Fibroblast of pulmonary artery (primary cell): ENCODE results near the gene IL10.

ENCODE experiments used
- DNase-seq: peaks from one replicate; pipeline ENCODE4 v3.0.0-alpha.2; 2010; ENCODE audit warnings: low read depth
- H3K4me3 ChIP-seq: replicated peaks from 2 replicates; pipeline ENCODE4 v1.5.1; 2011; ENCODE audit warnings: low read depth, mild to moderate bottlenecking, control low read depth, low read length, moderate library complexity
- TF ChIP-seq, protein P1 (sequence below): IDR thresholded peaks from 2 replicates; pipeline ENCODE4 v1.5.1; 2011; ENCODE audit warnings: mild to moderate bottlenecking, control low read depth, low read length, inconsistent platforms; ENCODE audit errors: missing control alignments

The IL10 gene

DNA sequence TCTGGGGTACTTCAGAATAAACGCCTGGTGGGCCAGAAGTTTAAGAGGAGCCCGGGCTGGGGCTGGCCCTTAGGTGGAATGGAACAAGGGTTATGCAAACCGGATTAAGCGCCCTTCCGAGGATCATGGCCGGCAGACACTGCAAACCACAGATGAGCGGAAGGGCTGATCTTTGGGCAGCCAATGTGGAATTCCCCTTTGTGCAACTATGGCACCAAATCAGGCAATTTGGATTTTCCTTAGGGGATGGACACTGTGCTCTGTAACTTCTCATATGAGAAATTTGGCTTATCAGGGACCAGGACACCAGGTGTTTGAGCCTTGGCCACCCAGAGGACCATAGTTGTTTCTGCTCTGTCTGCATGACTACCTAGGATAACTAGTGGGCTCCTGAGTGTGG, 5.7 kb upstream of the IL10 start:
- no peak for DNase-seq
- H3K4me3 ChIP-seq, result no peak overlapping the region
- TF ChIP-seq, protein P1, sequence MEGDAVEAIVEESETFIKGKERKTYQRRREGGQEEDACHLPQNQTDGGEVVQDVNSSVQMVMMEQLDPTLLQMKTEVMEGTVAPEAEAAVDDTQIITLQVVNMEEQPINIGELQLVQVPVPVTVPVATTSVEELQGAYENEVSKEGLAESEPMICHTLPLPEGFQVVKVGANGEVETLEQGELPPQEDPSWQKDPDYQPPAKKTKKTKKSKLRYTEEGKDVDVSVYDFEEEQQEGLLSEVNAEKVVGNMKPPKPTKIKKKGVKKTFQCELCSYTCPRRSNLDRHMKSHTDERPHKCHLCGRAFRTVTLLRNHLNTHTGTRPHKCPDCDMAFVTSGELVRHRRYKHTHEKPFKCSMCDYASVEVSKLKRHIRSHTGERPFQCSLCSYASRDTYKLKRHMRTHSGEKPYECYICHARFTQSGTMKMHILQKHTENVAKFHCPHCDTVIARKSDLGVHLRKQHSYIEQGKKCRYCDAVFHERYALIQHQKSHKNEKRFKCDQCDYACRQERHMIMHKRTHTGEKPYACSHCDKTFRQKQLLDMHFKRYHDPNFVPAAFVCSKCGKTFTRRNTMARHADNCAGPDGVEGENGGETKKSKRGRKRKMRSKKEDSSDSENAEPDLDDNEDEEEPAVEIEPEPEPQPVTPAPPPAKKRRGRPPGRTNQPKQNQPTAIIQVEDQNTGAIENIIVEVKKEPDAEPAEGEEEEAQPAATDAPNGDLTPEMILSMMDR, result no peak

- DNase-seq, result peak; percentile 21
- TF ChIP-seq, protein P1, result no peak
- no peak overlapping the region for H3K4me3 ChIP-seq
These were observed 3.9 kb upstream of the IL10 start for GRCh38 chr1:206776229-206776628.

- H3K4me3 ChIP-seq, result no peak overlapping the region
- DNase-seq, result no peak
- TF ChIP-seq, protein P1, result no peak
These were observed 1.8 kb upstream of the IL10 start for GRCh38 chr1:206774093-206774492.

DNA sequence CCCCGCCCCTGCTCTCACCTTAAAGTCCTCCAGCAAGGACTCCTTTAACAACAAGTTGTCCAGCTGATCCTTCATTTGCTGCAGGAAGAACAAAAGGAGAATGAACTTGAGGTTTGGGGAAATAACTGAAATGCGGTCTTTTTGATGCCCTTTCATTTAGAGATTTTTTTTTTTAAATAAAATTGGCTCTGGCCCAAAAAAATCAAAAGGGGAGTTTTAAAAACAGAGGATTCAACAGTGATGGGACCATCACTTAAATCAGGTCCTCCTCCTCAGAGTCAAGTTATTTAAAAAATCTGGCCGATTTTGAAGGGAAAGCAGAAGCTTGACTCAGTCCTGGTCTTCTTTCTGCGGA, 979 bp downstream of the IL10 start:
- no peak overlapping the region for H3K4me3 ChIP-seq
- TF ChIP-seq, protein P1, result no peak
- no peak for DNase-seq

- peak; percentile 32 for DNase-seq
- no peak within 1 kb of the TSS for H3K4me3 ChIP-seq
- TF ChIP-seq, protein P1, result no peak
These were observed 1.6 kb downstream of the IL10 start, which contains the start of gene IL19 for GRCh38 chr1:206770531-206771337. Gene IL19 (plus strand): TSS chr1:206770773. CDS start chr1:206836663, 65,890 bp downstream.

DNA sequence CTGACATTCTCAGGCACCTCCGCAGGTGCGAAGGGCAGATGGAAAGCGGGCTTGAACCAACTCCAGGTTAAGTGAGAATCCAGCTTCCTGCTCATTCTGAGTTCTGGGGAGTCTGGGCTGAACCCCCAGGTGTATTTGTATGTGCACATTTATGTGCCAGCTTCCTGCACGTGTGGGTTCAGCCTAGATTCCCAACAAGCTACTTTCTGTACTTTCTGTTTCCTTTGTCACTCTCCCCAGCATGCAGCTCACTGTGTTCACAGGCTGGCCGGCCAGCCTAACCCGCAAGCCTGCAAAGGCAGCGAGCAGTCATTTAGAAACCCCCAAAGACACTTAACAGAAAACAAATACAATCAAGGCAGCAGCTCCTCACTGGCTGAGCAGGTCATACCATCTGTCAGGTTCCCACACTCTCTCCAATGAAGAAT, 3.0 kb downstream of the IL10 start:
- no peak for DNase-seq
- TF ChIP-seq, protein P1, result no peak

More for the DNA sequence above, 3.0 kb downstream of the IL10 start:
- no peak overlapping the region for H3K4me3 ChIP-seq
